Subcutaneous adipose tissue (tissue), 4 donors: Measurements from ENCODE around the gene SAA1. TPM values are rescaled to one million over a fixed set of nuclear protein-coding genes. Genes with fewer than 3 reads are reported as not detected.

Source experiments
- total RNA-seq, 4 donors: library from RNA; depleted of rRNA; stranded (reverse); fragments of >200 nt; gene quantifications; one replicate each; pipeline ENCODE4 v1.1.0, GENCODE V29; 2016
- TF ChIP-seq, protein P1 (sequence below): fragments of 450-650 bp; IDR thresholded peaks from one replicate; pipeline ENCODE4 v1.5.1; 2016; ENCODE audit warnings: low read depth, mild to moderate bottlenecking, control low read depth, antibody characterized with exemption, moderate library complexity

Gene SAA1
- total RNA-seq, result 1,000 to 10,000 TPM in 1 of 4 donors, 100 to 1,000 TPM in 2, 10 to 100 TPM in 1; 72.0 to 1,133 (median 441) TPM

DNA sequence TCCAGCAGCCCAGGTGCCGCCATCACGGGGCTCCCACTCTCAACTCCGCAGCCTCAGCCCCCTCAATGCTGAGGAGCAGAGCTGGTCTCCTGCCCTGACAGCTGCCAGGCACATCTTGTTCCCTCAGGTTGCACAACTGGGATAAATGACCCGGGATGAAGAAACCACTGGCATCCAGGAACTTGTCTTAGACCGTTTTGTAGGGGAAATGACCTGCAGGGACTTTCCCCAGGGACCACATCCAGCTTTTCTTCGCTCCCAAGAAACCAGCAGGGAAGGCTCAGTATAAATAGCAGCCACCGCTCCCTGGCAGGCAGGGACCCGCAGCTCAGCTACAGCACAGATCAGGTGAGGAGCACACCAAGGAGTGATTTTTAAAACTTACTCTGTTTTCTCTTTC, at the start of gene SAA1:
SAA1 (plus strand) TSS at position 316 of the 400 bp plus-strand sequence. CDS start 624 bp downstream, outside the sequence.
- TF ChIP-seq, protein P1, sequence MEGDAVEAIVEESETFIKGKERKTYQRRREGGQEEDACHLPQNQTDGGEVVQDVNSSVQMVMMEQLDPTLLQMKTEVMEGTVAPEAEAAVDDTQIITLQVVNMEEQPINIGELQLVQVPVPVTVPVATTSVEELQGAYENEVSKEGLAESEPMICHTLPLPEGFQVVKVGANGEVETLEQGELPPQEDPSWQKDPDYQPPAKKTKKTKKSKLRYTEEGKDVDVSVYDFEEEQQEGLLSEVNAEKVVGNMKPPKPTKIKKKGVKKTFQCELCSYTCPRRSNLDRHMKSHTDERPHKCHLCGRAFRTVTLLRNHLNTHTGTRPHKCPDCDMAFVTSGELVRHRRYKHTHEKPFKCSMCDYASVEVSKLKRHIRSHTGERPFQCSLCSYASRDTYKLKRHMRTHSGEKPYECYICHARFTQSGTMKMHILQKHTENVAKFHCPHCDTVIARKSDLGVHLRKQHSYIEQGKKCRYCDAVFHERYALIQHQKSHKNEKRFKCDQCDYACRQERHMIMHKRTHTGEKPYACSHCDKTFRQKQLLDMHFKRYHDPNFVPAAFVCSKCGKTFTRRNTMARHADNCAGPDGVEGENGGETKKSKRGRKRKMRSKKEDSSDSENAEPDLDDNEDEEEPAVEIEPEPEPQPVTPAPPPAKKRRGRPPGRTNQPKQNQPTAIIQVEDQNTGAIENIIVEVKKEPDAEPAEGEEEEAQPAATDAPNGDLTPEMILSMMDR, result no peak

DNA sequence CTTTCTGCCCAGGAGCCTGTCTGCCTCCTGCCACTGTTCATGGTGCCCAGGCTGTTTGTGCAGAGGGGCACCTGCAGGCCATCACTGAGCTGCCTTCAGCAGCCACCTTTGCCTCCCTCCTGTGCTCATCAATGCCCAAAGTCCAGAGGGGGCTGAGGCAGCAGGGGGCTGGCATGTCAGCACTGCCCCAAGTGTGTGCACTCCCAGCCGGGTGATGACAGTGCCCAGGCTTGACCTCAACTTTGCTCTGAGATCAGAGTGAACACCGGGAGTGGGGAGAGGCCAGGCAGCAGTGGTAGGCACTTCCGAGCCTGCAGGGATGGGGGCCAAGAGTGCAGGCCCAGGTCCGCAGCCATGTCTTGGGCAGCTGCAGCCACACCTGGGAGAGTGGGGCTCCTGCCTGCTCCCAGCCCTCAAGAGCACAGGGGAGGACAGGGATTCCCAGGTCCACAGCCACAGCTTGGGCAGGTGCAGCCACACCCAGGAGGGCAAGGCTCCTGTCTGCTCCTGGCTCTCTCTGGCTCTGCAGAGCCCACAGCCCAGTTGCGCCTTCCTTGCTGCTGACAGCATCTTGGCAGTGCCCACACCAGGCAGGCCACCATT, 44.7 kb upstream of the SAA1 start:
- TF ChIP-seq, protein P1, result no peak

DNA sequence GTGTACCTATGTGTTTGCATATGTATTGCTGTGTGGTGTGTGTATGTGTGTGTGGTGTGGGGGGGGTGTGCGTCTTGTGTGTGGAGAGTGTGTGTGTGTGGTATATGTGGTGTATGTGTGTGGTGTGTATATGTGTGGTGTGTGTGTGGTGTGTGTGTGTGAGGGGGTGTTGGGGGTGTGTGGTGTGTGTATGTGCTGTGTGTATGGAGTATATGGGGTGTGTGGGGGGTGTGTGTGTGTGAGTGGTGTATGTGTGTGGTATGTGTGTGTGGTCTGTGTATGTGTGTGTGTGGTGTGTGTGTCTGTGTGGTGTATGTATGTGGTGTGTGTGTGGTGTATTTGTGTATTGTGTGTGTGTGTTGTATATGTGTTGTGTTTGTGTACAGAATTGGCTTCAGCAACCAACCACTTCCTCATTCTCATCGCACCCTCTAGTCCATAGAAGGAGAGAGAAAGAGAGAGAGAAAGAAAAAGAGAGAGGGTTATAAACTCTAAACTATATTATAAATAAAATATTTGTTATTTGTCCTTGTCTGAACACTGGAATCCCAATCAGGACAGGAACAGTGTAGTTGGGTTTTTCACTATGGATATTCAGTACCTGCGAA, 43.1 kb upstream of the SAA1 start:
- TF ChIP-seq, protein P1, result no peak

DNA sequence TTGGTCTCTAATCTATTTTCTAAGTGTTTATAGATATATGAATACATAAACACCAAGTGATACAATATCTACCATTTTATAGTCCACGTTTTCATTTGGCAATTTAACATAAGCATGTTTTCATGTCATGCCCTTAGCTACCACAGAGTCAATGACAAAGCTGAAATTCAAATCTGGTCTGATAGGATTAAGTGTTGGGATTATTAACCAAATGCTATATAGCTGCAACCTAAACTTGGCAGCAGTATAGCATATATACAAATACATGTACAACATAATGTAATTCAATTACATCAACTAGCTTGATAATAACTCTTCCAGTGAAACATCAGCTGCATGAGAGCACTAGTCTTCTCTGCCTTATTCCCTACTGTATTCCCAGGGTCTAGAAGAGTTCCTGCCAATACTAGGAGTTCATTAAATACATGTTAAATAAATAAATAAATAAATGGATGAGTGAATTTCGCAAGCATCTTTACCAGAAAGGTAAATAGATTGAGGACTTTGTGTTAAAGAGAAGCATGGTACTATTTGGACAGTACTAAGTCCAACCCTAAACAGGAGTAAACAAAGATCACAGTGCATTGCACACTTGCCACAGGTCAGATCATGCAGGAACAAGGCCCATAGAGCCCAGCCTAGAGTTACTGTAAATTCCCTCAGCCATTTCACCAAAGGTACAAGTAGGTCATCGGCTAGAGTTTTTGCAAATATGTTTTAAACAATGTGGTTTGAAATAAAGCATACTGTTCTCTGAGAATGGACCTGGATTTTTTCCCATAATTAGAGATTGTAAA, 42.3 kb upstream of the SAA1 start:
- TF ChIP-seq, protein P1, result no peak

DNA sequence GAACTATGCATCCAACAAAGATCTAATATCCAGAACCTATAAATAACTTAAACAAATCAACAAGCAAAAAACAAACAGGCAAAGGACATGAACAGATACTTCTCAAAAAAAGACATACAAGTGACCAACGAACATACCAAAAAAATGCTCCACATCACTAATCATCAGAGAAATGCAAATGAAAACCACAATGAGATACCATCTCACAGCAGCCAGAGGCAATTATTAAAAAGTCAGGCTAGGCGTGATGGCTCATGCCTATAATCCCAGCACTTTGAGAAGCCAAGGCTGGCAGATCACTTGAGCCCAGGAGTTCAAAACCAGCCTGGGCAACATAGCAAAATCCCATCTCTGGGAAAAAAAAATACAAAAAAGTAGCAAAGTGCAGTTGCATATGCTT, 40.2 kb upstream of the SAA1 start:
- TF ChIP-seq, protein P1, result no peak

DNA sequence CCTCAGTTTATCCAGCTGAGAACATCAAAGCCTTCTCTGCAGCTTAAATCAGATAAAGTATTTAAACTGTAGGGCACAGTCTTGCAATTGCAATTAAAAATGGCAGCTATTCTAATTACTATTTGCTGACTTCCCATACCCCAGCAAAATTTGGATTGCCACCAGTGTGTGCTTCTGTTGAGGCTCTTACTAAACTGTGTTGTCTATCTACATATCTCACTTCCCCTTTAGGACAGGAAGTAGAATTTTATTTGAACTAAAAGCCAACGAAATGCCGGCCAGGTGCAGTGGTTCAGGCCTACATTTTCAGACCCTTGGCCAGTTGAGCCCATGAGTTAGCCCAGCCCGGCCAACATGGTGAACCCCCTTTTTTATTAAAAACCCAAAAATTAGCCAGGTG, 36.6 kb upstream of the SAA1 start:
- TF ChIP-seq, protein P1, result no peak

DNA sequence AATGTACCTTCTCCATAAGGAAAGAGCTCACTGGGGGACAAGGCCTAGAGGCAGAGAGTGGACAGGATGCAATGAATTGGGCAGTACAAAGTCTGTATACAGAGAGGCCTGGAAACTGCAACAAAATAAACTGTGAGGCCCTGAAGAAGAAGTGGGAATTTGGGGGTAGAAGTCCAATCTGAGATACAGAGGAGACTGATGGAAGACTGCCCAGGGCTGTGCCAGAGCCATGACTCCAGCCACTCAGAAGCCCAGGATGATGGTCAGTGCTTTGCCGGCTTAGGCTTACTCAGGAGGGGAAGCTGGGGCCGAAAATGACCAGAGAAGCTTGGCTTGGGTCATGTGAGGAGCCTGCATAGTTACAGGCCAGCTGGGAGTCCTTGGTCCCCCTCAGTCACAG, 35.2 kb upstream of the SAA1 start:
- TF ChIP-seq, protein P1, result no peak
